ENCODE data around the gene NWD2.

DNA sequence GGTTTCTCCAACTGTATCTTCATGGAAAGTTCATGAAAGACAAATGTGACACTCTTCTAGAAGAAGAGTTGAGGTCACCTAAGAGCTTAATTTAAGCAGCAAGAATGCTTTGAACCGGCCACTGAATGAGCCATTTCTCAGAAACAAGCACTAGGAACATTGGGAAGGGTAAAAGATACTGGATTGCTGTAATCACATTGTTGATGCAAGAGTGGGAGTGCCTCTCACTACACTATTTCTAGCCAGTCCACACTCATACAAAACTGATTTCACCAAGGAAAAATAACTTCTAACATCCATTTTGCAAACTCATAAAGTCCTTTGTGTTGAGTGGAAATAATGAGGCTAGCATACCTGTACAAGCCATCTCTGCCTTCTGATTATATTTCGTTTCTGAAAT is 221.3 kb downstream of the NWD2 start:
- TF ChIP-seq EZH2 (IDR thresholded peaks at IDR 0.05; ENCODE audit: insufficient read depth, poor library complexity, severe bottlenecking) (no peak), EZH2phosphoT487 (IDR thresholded peaks at IDR 0.05; ENCODE audit: insufficient read depth, low read depth) (no peak)

Measured in GM23248 (cell line).